Stimulated activated CD4-positive, alpha-beta T cell treated with anti-CD3 and anti-CD28 coated beads, Interleukin-2, amount 100 ng/mL, for 24 hours (primary cell): Measurements from ENCODE around the gene RCOR2.
"Not testable (repeated sequence)": the region's sequence is repeated elsewhere in the genome, so short reads cannot be mapped to it uniquely, and the experiment has no call there.

ENCODE experiments used
- DNase-seq, 2 donors: peaks; one replicate each; pipeline ENCODE4 v3.0.0-alpha.2; 2020

The RCOR2 gene

DNA sequence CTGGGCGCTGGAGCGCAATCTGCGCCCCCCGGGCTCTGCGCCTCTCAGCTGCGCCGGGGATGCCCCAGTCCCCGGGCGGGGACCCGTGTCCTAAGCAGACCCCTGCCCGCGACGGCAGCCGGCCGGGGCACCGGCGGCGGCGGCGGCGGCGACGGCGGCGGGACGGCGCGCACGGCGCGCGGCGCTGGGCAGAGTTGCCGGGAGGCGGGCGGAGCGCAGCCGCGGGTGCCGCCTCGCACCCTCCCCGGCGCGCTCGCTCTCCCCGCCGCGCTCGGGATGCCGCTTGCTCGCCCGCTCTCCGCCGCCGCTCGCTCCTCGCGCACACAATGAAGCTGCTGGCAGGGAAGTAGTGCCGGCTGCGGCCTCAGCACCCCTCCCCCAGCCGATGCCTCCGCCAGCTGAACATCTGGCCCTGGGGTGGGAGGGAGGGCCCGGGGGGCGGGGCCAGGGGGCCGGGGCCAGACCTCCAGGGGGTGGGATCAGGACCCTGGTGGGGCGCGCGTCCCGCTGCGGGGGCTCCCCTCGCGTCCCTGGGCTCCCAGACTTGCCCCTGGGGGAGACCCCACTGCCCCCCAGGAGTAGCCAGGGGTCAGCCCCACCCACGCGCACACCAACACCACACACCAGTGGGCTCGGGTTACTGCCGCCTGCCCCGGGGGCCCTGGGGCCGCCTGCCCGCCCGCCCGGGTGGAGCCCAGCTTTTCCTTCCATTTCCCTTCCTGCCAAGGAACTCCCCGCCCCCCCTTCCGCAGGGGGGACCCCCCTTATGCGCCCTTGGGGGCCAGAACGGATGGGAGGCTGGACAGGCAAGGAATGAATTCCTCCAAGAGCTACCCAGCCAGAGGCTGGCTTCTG is at the start of gene RCOR2:
Gene RCOR2 (minus strand): TSS at position 328 of the 855 bp plus-strand sequence. CDS start 708 bp downstream, outside the sequence.
- peak; percentile 67 to 71 for DNase-seq

DNA sequence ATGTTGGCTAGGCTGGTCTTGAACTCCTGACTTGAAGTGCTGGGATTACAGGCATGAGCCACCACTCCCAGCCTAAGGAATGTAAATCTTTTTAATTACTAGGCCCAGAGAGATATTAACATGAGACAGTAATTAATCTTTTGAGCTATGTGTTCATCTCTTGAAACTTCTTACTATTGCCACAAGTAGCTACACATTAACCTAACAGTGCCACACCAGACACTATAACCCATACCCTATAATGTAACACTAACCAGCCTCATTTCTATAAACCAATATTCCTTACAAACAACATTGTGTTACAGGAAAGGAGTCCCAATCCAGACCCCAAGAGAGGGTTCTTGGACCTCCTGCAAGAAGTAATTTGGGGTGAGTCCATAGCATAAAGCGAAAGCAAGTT is 49.5 kb upstream of the RCOR2 start:
- DNase-seq: no peak

DNA sequence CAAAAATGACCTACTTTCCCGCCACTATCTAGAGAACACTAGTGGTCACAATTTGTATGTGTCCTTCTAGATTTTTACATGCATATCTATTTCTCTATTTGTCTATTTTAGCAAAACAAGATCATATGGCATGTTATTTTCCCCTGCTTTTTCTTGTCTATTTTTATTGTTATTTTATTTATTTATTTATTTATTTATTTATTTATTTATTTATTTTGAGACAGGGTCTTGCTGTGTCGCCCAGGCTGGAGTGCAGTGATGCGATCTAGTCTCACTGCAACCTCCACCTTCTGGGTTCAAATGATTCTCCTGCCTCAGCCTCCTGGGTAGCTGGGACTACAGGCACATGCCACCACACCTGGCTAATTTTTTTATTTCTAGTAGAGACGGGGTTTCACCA is 46.9 kb upstream of the RCOR2 start:
- DNase-seq: not testable (repeated sequence)

DNA sequence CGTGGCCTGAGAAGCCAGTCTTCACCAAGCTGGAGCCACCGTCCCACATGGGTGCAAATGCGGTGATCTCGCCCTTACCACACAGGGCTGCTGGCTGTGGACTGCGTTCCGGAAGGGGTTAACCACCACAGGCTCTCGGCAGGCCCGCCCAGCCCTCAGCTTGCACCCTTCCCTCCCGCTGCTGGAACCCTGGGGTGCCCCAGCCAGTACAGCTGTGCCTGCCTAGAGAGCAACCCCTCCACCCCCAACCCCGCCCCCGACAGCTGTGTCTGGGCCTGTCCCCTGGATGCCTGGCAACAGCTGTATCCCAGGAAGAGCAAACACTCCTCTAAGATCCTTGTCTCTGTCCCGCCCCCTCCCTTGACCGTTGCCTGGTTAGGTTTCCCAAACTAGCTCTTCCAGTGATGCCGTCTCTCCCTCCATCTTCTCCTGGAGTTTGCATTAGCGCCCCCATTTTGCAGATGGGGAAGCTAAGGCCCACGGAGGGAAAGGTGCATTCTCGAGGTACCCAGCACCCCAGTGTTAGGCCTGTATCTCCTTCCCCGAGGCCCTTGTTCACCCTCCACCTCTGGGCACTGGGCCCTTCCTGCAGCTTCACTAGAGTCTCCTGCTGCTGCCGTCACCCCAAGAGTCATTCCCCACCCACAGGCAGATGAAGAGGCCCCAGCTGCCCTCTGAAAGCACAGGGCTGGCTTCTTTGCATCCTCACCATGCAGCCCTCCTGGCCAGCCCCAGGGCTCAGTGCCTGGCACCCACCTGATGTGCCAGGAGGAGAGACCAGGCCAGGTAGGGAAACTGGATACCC is 44.8 kb upstream of the RCOR2 start:
- DNase-seq: peak in 1 of 2 donors; percentile 11

DNA sequence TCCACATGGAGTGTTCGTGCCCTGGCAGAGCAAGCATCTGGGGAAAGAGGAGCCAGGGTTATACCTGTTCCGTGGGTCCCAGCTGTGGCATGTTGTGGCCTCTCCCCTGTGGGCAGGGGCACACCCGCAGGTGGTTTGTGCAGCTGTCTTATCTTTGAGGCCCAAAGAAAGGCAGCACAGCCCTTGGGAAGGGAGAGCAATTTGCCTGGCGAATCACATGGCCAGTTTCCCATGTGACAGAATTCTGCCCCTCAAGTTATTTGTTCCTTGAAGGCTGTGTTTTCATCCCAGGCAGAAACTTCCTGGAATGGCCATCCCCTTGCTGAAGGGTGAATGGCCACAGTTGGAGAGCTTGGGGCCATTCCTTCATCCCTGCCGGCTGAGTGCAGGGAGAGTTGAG is 41.0 kb upstream of the RCOR2 start:
- DNase-seq: no peak

DNA sequence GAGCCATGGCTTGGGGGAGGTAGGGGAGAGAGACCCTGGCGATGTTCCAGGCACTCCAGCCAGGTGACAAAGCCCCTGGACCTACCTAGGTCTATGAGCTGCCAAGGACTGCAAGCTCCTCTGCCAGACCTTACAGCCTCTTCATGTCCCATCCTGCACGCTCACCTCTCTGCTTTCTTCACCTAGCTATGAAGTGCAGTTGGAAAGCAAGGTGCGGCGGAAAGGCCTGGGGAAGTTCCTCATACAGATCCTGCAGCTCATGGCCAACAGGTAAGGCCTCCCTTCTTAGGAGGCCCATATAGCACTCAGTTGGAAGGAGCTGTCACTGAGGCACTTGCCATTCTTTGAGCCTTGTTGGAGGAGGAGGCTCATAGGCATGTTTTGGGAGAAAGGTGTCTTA is 35.6 kb upstream of the RCOR2 start:
- no peak for DNase-seq

DNA sequence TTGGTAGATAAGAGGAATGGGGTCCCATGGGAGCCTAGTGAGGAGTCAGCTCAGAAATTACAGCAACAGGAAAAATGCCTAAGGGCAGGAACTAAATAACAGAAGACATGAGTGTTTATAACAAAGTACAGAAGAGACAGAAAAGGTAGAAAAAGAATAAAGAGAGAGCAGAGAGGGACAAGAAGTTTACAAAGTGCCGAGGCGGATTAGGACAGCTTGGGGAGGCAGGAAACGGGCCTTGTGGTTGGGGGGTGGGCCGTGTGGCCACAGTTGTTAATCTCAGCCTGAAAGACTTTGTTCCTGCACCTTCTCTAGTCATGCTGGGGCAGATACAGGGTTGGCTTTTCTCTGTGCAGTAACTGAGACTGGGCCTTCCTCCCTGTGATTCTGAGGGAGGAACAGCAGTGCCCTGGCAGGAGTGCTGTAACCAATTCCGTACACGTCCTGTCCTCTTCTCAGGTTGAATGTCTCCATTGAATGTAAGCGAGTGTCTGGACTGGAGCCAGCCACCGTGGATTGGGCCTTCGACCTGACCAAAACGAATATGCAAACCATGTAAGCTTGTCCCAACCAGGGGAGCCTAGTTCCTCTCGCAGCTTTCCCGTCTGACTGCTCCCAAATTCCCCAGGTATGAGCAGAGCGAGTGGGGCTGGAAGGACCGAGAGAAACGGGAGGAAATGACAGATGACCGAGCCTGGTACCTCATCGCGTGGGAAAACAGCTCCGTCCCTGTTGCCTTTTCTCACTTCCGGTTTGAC is 35.0 kb upstream of the RCOR2 start:
- DNase-seq: peak in 1 of 2 donors; percentile 27

DNA sequence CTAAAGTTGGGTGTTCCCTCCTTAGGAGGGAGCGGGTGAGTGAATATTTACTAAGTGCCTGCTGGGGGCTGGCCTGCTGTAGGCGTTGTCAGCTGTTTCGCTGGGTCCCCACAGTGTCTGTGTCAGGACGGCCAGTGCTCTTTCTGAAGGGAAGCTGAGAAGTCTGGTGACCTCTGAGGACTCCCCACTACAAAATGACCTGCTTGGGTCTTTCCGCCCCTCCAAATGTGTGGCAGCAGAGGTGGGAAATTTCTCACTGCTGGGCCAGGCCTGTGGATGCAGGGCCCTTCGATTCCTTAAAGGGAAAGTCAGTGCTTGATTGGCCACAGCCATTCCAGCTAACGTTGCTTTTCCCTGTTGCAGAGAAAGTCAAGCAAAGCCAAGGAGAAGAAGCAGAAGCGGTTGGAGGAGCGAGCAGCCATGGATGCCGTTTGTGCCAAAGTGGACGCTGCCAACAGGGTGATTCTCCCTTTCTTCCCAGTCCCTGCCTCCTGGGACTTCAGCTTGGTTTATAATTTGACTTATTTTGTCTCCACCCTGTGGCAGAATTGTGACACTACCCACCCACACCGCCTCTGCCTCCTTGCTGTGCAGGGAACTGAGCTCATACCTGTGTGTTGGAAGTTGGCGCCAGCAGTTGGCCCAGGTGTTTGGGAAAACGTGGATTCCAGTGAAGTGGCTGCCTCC is 28.7 kb upstream of the RCOR2 start:
- peak; percentile 52 to 56 for DNase-seq

DNA sequence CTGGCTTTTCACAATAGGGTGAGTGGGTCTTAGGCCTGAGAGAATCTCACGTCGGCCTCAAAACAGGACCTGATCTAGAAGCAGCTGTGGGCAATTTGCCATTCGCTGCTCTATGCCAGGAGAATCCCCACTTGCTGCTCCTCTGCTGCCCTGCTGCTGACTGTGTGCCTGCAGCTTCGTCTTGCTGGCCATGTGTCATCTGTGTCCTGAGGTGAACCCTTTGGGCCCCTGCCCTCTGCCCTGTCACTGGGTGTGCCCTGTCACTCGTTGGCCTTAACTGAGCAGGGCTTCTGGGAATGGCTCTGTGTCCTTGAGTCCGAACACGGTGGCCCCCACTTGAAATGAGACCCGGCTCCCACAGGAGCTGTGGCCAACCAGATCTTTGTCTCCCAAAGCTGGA is 28.0 kb upstream of the RCOR2 start:
- no peak for DNase-seq

DNA sequence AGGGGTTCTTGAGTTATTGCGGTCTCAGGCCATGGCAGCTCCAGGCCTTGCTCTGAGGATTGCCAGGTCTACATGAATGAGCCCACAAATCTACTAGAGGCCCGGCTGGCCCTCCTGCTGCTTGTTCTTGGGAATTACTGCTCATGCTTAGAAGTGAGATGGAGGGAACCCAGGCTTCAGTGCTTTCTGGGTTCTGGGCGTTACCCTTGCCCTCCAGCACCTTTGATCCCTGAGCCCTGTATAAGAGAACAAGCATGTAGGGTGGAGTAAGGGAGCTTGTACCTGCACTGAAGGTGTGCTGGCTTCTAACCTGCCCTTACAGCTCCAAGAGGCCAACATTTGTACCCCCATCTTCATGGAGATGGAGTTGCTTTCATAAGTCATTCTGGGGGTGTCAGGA is 25.8 kb upstream of the RCOR2 start:
- DNase-seq: no peak

DNA sequence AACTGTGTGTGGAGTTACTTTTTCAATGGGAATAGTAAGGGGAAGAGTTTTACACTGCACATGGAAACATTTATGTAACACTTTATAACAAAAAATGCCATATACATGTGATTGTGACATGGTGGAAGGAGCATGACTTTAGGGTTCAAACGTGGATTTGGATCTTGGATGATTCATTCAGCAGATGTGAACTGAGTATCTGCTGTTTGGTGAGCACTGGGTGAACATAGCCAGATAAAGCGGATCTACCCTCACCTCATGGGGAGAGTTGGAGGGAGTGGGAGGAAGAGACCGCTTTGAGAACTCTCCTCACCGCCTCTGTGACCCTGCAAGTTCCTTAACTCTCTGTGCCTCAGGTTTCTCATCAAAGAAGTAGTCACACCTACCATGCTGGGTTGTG is 24.9 kb upstream of the RCOR2 start:
- no peak for DNase-seq

DNA sequence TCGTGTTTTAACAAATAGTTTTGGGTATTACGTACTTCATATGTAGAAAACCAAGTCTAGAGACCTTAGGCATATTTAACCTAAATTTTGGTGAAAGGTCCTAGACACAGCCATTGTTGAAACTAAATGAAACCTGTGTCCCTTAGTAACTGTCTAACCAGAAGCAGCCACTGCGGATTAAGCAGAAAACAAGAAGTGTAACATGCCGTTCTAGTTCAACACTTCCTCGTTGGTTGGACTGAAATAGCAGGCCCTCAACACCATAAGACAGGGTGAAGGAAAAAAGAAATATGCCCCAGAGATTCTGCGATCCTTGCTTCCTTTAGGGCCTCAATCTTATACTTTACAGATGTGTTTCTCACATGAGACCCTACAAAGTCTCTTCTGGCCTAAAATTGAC is 23.8 kb upstream of the RCOR2 start:
- DNase-seq: no peak

DNA sequence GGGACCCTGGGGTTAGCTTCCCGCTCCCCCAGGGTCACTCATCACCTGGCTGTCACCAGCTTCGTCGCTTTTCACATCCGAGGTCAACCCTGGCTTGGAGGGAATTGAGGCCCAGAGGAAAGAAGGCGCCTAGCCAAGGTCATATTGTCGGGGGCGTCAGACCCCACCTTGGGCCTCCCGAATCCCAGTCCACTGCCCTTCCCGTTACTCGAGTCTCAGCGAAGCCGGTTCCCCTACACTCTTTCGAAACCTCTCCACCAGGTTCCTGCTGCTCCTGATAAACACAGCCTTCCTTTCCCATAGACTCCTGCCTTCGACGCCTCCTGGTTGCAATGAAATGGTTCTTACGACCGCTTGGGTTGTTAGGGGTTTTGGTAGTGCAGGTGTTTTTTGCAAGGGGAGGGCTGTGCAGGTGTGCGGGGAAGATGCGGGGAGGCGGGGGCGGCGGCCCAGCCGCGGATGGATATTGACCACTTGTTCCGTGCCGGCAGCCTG is 22.5 kb upstream of the RCOR2 start:
- no peak for DNase-seq

DNA sequence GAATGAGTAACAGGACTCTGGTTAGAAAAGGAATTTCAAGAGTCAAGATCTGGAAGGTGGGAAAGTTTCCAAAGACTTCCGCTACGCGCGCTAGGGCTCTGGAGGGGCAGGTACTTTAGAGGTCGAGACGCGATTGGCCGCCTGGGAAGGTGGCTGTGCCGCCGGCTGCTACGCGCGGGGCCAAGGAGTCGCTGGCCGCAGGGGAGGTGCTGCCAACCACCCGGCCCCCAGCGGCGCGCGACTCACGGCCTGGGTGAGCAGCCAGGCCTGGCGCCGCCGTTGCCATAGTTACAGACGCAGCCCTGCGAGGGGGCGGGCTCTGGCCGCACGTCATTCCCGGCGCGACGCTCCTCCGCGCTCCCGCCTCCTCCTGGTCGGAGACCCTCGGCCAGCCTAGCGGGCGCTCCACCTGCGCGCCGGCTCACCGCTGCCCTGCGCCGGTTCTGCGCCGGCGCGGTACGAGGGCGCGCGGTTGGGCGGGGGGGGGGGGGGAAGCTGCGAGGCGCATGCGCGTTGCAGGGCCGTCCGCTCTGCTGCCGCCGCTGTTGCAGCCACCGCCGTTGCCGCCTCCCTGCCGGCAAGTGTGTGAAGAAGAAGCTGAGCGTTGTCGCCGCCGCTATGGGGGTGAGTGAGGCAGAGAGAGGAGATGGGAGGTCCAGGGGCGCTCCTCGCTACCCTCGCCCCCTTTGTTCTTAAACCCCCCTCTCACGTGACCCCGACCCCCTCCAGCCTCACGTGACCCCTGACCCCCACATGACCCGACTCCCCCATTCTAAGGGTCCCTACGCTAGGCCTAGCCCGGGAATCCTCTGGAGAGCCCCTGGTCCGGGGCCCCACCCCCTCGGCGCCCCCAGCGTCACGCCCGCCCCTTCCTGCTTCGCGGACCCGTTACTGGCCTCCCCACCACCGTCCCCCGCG is 21.8 kb upstream of the RCOR2 start, which contains the start of gene NAA40:
Gene NAA40 (plus strand): TSS at position 524 of the 918 bp plus-strand sequence. CDS start 95 bp downstream, at position 619.
- peak; percentile 92 to 95 for DNase-seq

DNA sequence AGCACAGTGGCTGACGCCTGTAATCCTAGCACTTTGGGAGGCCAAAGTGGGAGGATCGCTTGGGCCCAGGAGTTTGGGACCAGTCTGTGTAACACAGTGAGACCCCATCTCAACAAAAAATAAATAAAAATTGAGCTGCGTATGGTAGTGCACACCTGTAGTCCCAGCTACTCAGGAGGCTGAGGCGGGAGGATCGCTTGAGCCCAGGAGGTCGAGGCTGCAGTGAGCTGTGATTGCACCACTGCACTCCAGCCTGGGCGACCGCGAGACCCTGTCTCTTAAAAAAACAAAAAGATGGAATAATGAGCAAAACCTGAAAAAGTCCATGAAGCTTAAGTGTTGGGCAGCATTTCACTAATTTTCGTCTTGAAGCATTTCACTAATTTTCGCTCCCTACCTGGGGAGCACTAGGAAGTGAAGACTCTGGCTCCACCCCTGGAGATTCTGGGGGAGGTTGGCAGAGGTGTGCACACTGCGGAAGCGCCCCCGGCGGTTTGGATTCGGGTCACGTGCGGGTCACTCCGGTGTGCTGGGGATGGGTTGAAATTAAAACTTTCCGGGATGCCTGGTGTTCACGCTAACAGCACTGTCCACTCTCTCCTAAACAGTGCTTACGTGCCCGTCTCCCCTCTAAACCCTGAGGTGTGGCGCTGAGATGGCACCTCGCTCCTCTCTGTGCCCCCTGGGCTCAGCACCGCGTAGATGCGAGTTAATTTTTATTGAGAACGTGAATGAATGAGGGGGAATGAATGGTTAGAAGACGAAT is 20.9 kb upstream of the RCOR2 start:
- peak in 1 of 2 donors; percentile 44 for DNase-seq

DNA sequence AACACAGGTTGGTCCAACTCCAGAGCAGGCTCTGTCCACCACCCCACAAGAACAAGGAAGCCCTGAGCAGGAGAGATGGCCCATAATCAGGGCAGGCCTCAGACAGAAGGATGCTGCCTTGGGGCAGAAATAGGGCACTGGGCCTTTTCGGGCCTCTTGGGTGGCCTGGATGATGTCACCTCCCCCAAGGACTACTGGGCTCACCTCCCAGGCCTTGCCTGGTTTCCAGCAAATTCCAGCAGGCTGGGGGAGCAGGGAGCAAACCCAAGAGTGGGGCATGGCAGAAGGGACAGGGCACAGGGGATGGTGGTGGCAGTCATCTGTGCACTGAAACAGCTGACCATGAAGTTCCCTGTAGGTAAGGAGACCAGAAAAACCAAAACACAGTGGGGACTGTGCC is 16.5 kb upstream of the RCOR2 start:
- no peak for DNase-seq

DNA sequence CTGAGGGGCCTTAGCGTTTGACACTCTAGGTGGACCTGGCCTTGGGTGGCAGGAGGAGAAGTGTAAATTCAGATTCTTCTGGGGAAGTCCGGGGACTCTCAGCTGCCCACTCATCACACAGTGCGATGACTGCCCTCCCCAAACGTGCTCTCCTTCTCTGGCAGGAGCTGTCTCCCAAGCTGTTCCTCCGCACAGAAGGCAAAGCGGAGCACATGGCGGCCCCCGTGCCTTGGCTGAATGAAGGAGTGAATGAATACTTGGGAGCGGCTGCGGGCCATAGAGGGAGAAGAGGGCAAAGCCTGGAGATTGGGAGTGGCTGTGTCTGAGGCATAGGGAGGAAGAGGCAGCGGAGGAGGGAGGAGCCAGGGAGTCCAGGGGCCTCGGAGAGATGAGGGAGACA is 14.9 kb upstream of the RCOR2 start:
- DNase-seq: no peak

DNA sequence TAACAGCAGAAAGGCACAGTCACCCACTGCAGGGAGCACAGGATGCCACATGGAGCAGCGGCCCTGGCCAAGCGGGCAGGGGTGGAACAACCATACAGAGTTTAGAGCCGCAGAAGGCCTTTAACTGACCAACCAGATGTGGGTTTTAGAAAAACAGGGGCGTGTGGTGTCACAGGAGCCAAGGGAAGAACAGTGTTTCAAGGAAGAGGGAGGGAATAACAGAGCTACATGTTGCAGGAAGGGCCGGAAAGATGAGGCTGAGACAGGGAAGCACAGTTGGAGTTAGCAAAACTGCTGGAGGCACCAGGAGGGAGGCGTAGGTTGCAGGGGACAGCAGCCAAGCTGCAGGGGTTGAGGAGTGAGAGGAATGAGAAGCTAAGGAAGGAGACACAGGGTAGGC is 14.1 kb upstream of the RCOR2 start:
- no peak for DNase-seq

DNA sequence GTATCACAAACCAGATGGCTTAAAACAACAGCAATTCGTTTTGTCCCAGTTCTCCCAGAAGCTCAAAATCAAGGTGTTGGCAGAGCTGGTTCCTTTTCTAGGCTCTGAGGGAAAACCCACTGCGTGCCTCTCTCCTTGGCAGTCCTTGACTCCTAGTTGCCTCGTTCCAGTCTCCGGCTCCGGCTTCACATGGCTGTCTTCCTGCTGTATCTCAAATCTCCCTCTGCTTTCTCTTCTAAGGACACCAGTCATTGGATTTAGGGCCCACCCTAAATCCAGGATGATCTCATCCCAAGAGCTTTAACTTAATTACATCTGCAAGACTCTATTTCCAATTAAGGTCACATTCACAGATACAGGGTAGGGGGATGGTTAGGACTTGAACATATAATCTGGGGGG is 12.7 kb upstream of the RCOR2 start:
- no peak for DNase-seq

DNA sequence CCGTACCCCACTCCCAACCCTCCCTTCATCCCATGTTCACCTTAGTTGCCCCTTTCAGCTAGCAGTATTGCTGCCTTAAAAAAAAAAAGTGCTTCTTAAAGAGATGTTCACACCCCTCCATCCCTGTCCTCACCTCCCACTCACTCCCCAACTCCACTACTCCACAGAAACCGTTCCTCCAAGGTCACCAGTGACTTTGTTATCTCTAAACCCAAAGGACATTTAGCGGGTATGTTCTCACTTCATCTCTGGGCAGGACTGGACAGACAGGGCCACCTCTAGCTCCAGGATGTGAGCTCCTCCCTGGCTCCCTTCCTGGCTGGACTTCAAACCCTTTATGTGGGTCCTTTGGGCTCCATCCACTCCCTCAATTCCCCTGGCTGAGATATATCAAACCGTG is 6.4 kb upstream of the RCOR2 start:
- no peak for DNase-seq
